Hepatocyte (in vitro differentiated cells): ENCODE data around the gene NR5A1. TPM values are rescaled to one million over a fixed set of nuclear protein-coding genes. Genes with fewer than 3 reads are reported as not detected.

ENCODE experiments used
- DNase-seq: peaks from one replicate; pipeline ENCODE4 v3.0.0-alpha.2; 2016; ENCODE audit warnings: low spot score
- H2AFZ ChIP-seq: fragments of 200-600 bp; sonication (generic); 2 replicates; pipeline ENCODE4 v1.6.0; 2016; ENCODE audit warnings: antibody characterized with exemption, mild to moderate bottlenecking
- H3K27ac ChIP-seq: fragments of 200-600 bp; sonication (generic); 2 replicates; pipeline ENCODE4 v1.5.1; 2016; ENCODE audit warnings: mild to moderate bottlenecking
- H3K27me3 ChIP-seq: fragments of 200-600 bp; sonication (generic); 2 replicates; pipeline ENCODE4 v1.6.1; 2016
- H3K36me3 ChIP-seq: fragments of 200-600 bp; sonication (generic); replicated peaks from 2 replicates; pipeline ENCODE4 v1.5.1; 2016; ENCODE audit warnings: low read depth; ENCODE audit not compliant: insufficient read depth
- H3K4me1 ChIP-seq: fragments of 200-600 bp; sonication (generic); 2 replicates; pipeline ENCODE4 v1.5.1; 2016; ENCODE audit warnings: mild to moderate bottlenecking, moderate library complexity; ENCODE audit not compliant: insufficient read depth
- H3K4me2 ChIP-seq: fragments of 200-600 bp; sonication (generic); 2 replicates; pipeline ENCODE4 v1.6.0; 2016
- H3K4me3 ChIP-seq: fragments of 200-600 bp; sonication (generic); 2 replicates; pipeline ENCODE4 v1.5.1; 2016; ENCODE audit warnings: mild to moderate bottlenecking
- H3K79me2 ChIP-seq: fragments of 200-600 bp; sonication (generic); 2 replicates; pipeline ENCODE4 v1.6.0; 2017; ENCODE audit warnings: mild to moderate bottlenecking
- H3K9me2 ChIP-seq: fragments of 200-600 bp; sonication (generic); replicated peaks from 2 replicates; pipeline ENCODE4 v1.6.0; 2017; ENCODE audit warnings: mild to moderate bottlenecking; ENCODE audit not compliant: insufficient read depth
- H3K9me3 ChIP-seq: fragments of 200-600 bp; sonication (generic); 2 replicates; pipeline ENCODE4 v1.5.1; 2016; ENCODE audit warnings: low read depth, mild to moderate bottlenecking
- H4K20me1 ChIP-seq: fragments of 200-600 bp; sonication (generic); 2 replicates; pipeline ENCODE4 v1.6.0; 2016; ENCODE audit warnings: mild to moderate bottlenecking; ENCODE audit not compliant: insufficient read depth, poor library complexity, severe bottlenecking
- CTCF ChIP-seq: fragments of 200-600 bp; sonication (generic); IDR thresholded peaks from 2 replicates; pipeline ENCODE4 v1.5.1; 2016; ENCODE audit warnings: antibody characterized with exemption, mild to moderate bottlenecking; ENCODE audit not compliant: poor library complexity
- EZH2 ChIP-seq: fragments of 200-600 bp; sonication (generic); IDR thresholded peaks from 2 replicates; pipeline ENCODE4 v1.6.1; 2016; ENCODE audit warnings: antibody characterized with exemption, mild to moderate bottlenecking, borderline replicate concordance
- EZH2phosphoT487 ChIP-seq: fragments of 200-600 bp; sonication (generic); IDR thresholded peaks from one replicate; pipeline ENCODE4 v1.6.1; 2018; ENCODE audit warnings: antibody characterized with exemption, mild to moderate bottlenecking, low read depth, moderate library complexity; ENCODE audit not compliant: unreplicated experiment, severe bottlenecking
- WGBS: methylation state at CpG from one replicate; pipeline ENCODE4 v1.1.6; 2016; ENCODE audit warnings: low lambda C conversion rate; ENCODE audit errors: missing lambda C conversion rate; 5-methylcytosine and 5-hydroxymethylcytosine counted together
- polyA plus RNA-seq: library from polyadenylated mRNA; unstranded; fragments of >200 nt; fragmentation: Nextera tagmentation; extraction: Ambion mirVana; gene quantifications from 2 replicates; pipeline ENCODE4 v1.2.1, GENCODE V29; 2016
- total RNA-seq: library from RNA; depleted of rRNA; stranded (reverse); fragments of >200 nt; gene quantifications from 2 replicates; pipeline ENCODE4 v1.2.3, GENCODE V29; 2014

Gene NR5A1
- total and polyA plus RNA-seq, 2 experiments from 2014 or later = 0.07 to 0.36 TPM

- H3K4me3 ChIP-seq = no peak overlapping the region
- H3K9me3 ChIP-seq = no peaks in the 10 kb centered on the region
- no peak overlapping the region for H3K4me2 ChIP-seq
- no peaks in the 10 kb centered on the region for H3K9me2 ChIP-seq
- H3K79me2 ChIP-seq = no peaks in the 10 kb centered on the region
- TF ChIP-seq EZH2phosphoT487 (no peak), CTCF (no peak), EZH2 (no peak)
- no peaks in the 10 kb centered on the region for H3K4me1 ChIP-seq
- H4K20me1 ChIP-seq = no peaks in the 10 kb centered on the region
- DNase-seq = no peak
- no peaks in the 10 kb centered on the region for H3K36me3 ChIP-seq
- peaks cover 9% of the 10 kb centered on the region for H3K27me3 ChIP-seq
- no peak overlapping the region for H3K27ac ChIP-seq
- no peak overlapping the region for H2AFZ ChIP-seq
- 82% methylated on average over 3 of the region's 3 CpGs for whole genome bisulfite sequencing
Observed at GRCh38 chr9:124465736-124466135, 41.5 kb downstream of the NR5A1 start.

- 100% methylated on average over 1 of the region's 1 CpG for WGBS
- H3K9me3 ChIP-seq = no peaks in the 10 kb centered on the region
- H3K36me3 ChIP-seq = no peaks in the 10 kb centered on the region
- H3K4me1 ChIP-seq = no peaks in the 10 kb centered on the region
- H3K4me2 ChIP-seq = no peak overlapping the region
- H3K27ac ChIP-seq = no peak overlapping the region
- no peaks in the 10 kb centered on the region for H4K20me1 ChIP-seq
- H3K27me3 ChIP-seq = peaks cover 9% of the 10 kb centered on the region
- H3K9me2 ChIP-seq = no peaks in the 10 kb centered on the region
- no peak overlapping the region for H2AFZ ChIP-seq
- no peaks in the 10 kb centered on the region for H3K79me2 ChIP-seq
- no peak overlapping the region for H3K4me3 ChIP-seq
- TF ChIP-seq EZH2 (no peak), EZH2phosphoT487 (no peak), CTCF (no peak)
- DNase-seq = no peak
Observed at GRCh38 chr9:124462739-124463138, 44.5 kb downstream of the NR5A1 start.

GRCh38 chr9:124458441-124458840 lies 48.8 kb downstream of the NR5A1 start:
- Histone ChIP-seq H2AFZ (no peak overlapping the region), H3K27ac (no peak overlapping the region), H3K4me2 (no peak overlapping the region), H3K4me3 (no peak overlapping the region), H3K4me1 (no peaks in the 10 kb centered on the region), H4K20me1 (no peaks in the 10 kb centered on the region), H3K36me3 (no peaks in the 10 kb centered on the region), H3K27me3 (peaks cover 12% of the 10 kb centered on the region), H3K9me2 (no peaks in the 10 kb centered on the region), H3K79me2 (no peaks in the 10 kb centered on the region), H3K9me3 (no peaks in the 10 kb centered on the region)
- DNase-seq = no peak
- TF ChIP-seq CTCF = no peak
- no peak for TF ChIP-seq EZH2
- TF ChIP-seq EZH2phosphoT487 = no peak
- 89% methylated on average over 9 of the region's 9 CpGs for WGBS

- no peaks in the 10 kb centered on the region for H3K79me2 ChIP-seq
- no peaks in the 10 kb centered on the region for H3K36me3 ChIP-seq
- H3K4me3 ChIP-seq = no peak overlapping the region
- no peaks in the 10 kb centered on the region for H3K9me2 ChIP-seq
- no peaks in the 10 kb centered on the region for H3K4me1 ChIP-seq
- WGBS = 87% methylated on average over 7 of the region's 8 CpGs
- no peak overlapping the region for H2AFZ ChIP-seq
- no peaks in the 10 kb centered on the region for H3K9me3 ChIP-seq
- H3K27ac ChIP-seq = no peak overlapping the region
- no peak for DNase-seq
- TF ChIP-seq EZH2 (no peak), CTCF (no peak), EZH2phosphoT487 (no peak)
- no peak overlapping the region for H3K4me2 ChIP-seq
- H3K27me3 ChIP-seq = peaks cover 7% of the 10 kb centered on the region
- no peaks in the 10 kb centered on the region for H4K20me1 ChIP-seq
Observed at GRCh38 chr9:124457887-124458431, 49.2 kb downstream of the NR5A1 start.
